GM18907 (cell line): ENCODE results near the gene SEMA4B.
"Not testable (repeated sequence)": the region's sequence is repeated elsewhere in the genome, so short reads cannot be mapped to it uniquely, and the experiment has no call there.

Experiments
- ATAC-seq: cut with Tn5 transposase; IDR thresholded peaks from one replicate; pipeline ENCODE4 v1.9.1; 2021; ENCODE audit warnings: mild to moderate bottlenecking, moderate library complexity; ENCODE audit not compliant: unreplicated experiment

SEMA4B gene, protein sequence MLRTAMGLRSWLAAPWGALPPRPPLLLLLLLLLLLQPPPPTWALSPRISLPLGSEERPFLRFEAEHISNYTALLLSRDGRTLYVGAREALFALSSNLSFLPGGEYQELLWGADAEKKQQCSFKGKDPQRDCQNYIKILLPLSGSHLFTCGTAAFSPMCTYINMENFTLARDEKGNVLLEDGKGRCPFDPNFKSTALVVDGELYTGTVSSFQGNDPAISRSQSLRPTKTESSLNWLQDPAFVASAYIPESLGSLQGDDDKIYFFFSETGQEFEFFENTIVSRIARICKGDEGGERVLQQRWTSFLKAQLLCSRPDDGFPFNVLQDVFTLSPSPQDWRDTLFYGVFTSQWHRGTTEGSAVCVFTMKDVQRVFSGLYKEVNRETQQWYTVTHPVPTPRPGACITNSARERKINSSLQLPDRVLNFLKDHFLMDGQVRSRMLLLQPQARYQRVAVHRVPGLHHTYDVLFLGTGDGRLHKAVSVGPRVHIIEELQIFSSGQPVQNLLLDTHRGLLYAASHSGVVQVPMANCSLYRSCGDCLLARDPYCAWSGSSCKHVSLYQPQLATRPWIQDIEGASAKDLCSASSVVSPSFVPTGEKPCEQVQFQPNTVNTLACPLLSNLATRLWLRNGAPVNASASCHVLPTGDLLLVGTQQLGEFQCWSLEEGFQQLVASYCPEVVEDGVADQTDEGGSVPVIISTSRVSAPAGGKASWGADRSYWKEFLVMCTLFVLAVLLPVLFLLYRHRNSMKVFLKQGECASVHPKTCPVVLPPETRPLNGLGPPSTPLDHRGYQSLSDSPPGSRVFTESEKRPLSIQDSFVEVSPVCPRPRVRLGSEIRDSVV

GRCh38 chr15:90201130-90201943 lies at the start of gene SEMA4B:
Gene SEMA4B, plus strand, starts transcription at chr15:90201330. Its CDS starts 249 bp downstream, at chr15:90201579.
- ATAC-seq = peak; percentile 85

DNA sequence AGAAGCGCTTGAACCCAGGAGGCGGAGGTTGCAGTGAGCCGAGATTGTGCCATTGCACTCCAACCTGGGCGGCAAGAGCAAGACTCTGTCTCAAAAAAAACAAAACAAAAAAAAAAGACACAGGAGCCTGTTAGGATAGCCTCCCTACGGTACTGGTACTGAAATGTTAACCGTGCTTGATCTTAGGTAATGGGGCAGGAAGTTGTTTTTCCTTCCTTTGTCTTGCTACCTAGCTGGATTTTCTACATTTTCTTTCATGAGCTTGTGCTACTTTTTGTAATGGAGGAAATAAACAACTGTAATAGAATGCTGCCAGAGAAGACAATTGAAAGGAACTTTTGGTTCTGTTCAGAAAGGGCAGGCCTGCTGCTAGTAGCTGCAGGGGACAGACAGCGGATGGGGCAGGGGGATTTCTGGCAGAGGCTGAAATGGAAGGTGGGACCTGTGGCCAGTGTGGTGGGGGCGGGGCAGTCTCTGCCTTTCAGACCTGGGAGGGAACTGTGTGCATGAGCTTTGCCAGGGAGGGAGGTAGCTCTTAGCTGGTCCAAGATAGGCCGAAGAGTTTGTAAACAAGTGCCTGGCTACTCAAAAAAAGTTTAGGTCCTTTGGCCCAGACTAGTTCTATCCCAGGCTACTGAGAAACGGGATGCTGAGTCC lies 49.0 kb upstream of the SEMA4B start:
- no peak for ATAC-seq

DNA sequence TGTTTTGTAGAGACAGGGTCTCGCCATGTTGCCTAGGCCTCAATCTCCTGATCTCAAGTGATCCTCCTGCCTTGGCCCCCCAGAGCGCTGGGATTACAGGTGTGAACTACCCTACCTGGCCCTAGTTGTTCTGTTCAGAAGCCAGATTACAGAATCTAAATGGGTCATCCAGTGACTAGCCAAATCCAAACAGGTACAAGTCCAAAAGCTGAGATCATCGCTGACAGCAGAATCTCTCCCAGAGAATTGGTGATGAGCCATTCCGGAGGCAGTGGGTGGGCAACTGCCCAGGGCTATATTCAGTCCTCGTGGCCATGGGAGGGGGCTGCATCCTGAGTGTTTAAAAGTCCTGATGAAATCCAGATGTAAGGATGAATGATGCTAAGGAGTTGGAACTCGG lies 47.5 kb upstream of the SEMA4B start:
- no peak for ATAC-seq

DNA sequence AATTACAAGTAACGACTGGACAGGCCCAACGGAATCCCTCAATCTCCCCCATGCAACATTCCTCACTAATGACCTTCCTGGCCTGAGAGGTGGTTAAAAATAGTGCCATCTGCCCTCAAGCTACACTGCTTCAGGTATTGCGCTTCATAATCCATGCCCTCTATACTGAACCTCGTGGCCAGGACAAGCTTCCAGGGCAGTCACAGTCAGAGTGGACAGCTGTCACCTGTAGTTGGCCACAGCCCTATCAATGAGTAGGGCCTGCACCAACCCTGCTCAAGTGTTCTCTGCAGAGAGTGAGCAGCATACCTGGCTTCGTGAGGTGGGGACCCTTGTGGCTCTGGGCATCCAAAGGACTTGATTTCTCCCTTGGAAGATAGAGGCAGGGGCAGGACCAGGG lies 46.9 kb upstream of the SEMA4B start:
- no peak for ATAC-seq

DNA sequence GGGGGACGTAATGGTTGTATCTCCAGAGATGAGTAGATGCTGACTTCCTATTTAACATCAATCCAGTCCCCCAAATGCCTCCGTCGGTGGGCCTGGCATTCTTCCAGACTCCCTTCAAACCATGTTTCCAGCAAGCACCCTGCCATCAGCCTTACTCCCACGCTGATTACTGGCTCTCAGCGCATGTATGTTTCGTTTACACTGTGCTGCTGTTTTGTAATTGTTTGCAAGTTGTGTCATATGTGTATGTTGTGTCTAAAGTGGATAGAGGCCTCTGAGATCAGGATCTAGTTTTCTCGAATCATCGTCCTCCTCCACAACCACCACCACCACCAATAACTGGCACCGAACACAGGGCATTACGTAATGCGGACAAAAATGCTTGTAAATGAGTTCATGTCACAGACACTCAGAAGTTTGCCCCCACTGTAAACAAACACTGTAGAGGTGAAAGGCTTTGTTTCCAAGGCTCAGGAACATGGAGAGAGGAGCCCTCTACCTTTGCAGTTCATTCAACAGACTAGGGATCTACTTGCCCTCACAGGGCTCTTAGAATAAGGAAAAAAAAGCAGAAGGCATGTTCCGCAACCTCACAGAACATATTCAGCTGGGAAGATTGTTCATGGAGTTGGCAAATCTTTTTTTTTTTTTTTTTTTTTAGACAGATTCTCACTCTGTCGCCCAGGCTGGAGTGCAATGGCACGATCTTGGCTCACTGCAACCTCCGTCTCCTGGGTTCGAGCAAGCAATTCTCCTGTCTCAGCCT lies 46.1 kb upstream of the SEMA4B start:
- ATAC-seq = no peak

DNA sequence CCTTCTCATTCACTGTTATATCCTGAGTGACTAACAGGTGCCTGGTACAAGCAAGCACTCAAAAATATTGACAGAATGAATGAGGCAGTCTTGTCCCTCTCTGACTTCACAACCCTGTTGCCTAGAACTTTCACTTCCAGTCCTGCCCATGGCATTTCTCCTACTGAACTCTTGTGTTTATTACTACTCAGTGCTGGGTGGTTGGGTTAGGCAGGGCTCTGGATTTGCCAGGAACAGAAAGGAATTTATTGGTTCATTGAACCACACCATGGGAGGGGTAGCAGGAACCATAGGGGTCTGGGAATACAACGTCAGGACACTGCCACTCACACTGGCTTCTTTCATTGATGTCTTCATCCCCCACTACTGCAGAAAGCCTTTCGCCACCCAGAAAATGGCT lies 41.9 kb upstream of the SEMA4B start:
- no peak for ATAC-seq

GRCh38 chr15:90160781-90161727 lies 40.1 kb upstream of the SEMA4B start:
- no peak for ATAC-seq

DNA sequence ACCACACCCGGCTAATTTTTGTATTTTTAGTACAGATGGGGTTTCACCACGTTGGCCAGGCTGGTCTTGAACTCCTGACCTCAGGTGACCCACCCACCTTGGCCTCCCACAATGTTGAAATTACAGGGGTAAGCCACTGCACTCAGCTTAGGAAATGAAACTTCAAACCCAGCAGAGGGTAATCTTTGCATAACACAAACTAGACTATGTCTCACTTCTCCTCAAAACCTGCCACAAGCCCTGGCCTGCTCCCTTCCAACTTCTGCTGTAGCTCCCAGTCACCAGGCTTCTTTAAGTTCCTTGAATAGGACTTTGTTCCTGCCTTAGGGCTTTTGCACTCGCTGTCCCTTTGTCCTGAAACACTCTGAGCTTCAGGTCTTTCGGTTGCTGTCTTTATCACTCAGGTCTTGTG lies 39.2 kb upstream of the SEMA4B start:
- ATAC-seq = peak; percentile 84

DNA sequence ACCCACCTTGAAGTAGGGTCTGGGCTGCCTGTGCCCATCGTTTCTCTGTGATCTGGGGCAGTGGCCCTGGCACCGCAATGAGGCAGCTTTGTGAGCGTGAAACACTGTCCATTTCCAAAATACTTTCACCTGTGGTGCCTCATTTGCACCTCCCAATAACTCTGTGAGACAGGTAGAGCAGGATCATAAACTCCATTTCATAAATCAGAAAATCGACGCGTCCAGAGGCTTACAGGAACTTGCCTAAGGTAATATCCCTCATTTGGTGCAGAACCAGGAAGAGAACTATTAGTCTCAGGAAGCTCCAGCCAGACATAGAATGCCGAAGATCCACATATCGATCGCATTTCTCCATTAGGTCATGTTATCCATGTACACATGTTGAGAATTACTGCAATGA lies 38.2 kb upstream of the SEMA4B start:
- no peak for ATAC-seq

DNA sequence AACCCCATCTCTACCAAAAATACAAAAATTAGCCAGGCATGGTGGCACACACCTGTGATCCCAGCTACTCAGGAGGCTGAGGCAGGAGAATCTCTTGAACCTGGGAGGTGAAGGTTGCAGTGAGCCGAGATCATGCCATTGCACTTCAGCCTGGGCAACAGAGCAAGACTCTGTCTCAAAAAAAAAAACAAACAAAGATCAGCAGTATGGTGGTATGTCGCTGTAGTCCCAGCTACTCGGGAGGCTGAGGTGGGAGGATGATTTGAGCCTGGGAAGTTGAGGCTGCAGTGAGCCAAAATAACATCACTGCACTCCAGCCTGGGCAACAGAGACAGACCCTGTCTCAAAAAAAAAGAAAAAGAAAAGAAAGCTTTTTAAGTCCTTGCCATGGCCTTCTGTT lies 36.9 kb upstream of the SEMA4B start:
- not testable (repeated sequence) for ATAC-seq

- no peak for ATAC-seq
Measured at GRCh38 chr15:90165157-90165556, 36.0 kb upstream of the SEMA4B start.

GRCh38 chr15:90165659-90166489 lies 35.3 kb upstream of the SEMA4B start:
- ATAC-seq = no peak

GRCh38 chr15:90167121-90167520 lies 34.0 kb upstream of the SEMA4B start:
- ATAC-seq = no peak

GRCh38 chr15:90171623-90172022 lies 29.5 kb upstream of the SEMA4B start:
- no peak for ATAC-seq

GRCh38 chr15:90173372-90173771 lies 27.8 kb upstream of the SEMA4B start:
- ATAC-seq = no peak

- ATAC-seq = no peak
Measured at GRCh38 chr15:90174140-90174875, 26.8 kb upstream of the SEMA4B start.

DNA sequence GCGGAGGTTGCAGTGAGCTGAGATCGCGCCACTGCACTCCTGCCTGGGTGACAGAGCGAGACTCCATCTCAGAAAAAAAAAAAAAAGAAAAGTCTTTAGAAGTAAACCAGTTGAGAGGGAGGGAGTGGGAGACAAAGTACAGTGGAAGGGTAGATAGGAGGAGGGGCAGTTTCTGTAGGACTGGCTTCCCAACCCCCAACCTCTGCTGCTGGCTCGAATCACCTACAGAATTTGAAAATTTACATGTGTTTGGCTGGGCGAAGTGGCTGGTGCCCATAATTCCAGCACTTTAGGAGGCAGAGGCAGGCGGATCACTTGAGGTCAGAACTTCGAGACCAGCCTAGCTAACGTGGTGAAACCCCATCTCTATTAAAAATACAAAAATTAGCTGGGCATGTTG lies 24.1 kb upstream of the SEMA4B start:
- ATAC-seq = no peak
